NCI-H2227 (cell line): ENCODE data around the gene CRACR2B.

Experiments
- DNase-seq: peaks from one replicate; lab custom pipeline; 2025; ENCODE audit not compliant: unreplicated experiment; lab: John Stamatoyannopoulos, UW

Gene CRACR2B

GRCh38 chr11:837189-837989 lies 9.7 kb downstream of the CRACR2B start:
- no peak for DNase-seq

GRCh38 chr11:837990-838307 lies 10.2 kb downstream of the CRACR2B start:
- no peak for DNase-seq

GRCh38 chr11:838441-839279 lies 10.9 kb downstream of the CRACR2B start:
- DNase-seq: peak; percentile 68

- DNase-seq: no peak
Observed at GRCh38 chr11:839280-839623, 11.5 kb downstream of the CRACR2B start.

- DNase-seq: no peak
Observed at GRCh38 chr11:839875-840617, 12.3 kb downstream of the CRACR2B start.

- DNase-seq: no peak
Observed at GRCh38 chr11:841981-842369, 14.3 kb downstream of the CRACR2B start.

GRCh38 chr11:842370-843002 lies 14.8 kb downstream of the CRACR2B start, which contains the start of the genes POLR2L and TSPAN4:
Gene POLR2L, minus strand, starts transcription at chr11:842529. Its CDS starts 21 bp downstream, at chr11:842508.
Gene TSPAN4, plus strand, starts transcription at chr11:842852. Its CDS starts 7,453 bp downstream, at chr11:850305.
- peak; percentile 96 for DNase-seq

- no peak for DNase-seq
Observed at GRCh38 chr11:843086-843734, 15.5 kb downstream of the CRACR2B start.

- no peak for DNase-seq
Observed at GRCh38 chr11:843818-844692, 16.3 kb downstream of the CRACR2B start.

- DNase-seq: no peak
Observed at GRCh38 chr11:844693-845644, 17.2 kb downstream of the CRACR2B start.

GRCh38 chr11:845872-846495 lies 18.3 kb downstream of the CRACR2B start:
- DNase-seq: no peak

GRCh38 chr11:846496-847098 lies 18.9 kb downstream of the CRACR2B start:
- no peak for DNase-seq

GRCh38 chr11:847876-848275 lies 20.2 kb downstream of the CRACR2B start:
- no peak for DNase-seq

- peak; percentile 58 for DNase-seq
Observed at GRCh38 chr11:848380-848931, 20.7 kb downstream of the CRACR2B start.

GRCh38 chr11:849104-849824 lies 21.5 kb downstream of the CRACR2B start:
- peak; percentile 88 for DNase-seq

- peak; percentile 85 for DNase-seq
Observed at GRCh38 chr11:849951-850774, 22.4 kb downstream of the CRACR2B start.
